ENCODE data around the gene SCN10A.

SCN10A gene

DNA sequence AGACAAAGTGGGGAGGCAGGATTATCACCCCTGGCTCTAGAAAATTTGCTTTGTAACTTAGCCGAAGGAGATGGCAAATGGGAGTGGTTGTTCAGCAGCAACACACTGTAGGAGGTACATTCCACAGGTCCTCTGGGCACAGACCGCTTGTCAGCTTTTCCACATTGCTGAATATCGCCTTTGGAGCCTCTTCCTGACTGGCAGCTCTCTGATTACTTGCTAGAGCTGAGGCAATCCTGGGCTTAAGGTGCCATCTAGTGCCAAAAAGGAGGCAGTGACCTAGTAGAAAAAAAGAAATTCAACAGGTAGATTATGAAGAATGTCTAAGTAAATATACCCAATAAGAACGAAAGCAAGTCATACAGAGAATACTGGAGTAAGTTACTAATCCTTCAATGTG is 153.5 kb downstream of the SCN10A start:
- H3K27ac ChIP-seq, result no peak overlapping the region
- peak; percentile 65 for TF ChIP-seq CTCF (conservative IDR thresholded peaks at IDR 0.05)
- TF ChIP-seq ZFX (IDR thresholded peaks at IDR 0.05), result no peak

DNA sequence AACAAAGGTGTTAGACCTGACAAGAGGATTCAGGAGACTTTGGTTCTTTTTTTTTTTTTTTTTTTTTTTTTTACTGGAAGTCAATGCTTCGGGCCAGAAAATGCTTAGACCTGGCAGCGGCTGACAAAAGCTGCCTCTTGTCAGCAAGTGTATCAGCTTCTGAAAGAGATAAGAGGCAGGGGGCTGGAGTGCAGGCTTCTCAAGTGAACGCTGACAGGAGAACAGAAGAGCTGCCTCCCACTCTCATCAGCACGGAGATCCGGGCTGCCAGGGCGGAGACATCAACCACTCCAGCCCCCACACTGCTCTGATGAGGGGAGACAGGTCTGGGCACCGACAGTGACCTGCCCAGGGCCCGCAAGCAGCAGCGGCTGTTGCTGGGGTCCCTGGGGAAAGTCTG is 157.2 kb downstream of the SCN10A start:
- TF ChIP-seq CTCF (conservative IDR thresholded peaks at IDR 0.05), result no peak
- TF ChIP-seq ZFX (IDR thresholded peaks at IDR 0.05), result no peak
- no peak overlapping the region for H3K27ac ChIP-seq

DNA sequence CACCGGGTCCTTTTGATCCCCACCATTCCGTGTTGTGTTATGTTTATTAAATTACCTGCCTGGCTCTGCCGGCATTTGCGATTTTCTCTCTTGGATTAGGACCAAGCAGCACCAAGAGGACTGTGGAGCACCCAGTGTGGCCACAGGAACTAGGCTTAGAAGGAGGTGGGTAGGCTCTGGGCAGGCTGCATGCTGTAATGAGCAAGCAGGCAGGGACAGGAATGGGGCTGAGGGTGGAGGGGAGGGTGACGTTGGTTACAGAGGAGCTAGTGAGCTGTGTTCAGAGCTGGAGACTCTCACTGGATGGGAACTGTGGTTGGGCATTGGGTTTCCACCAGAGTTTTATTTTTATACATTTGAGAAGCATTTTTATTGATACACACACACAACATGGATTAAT is 158.6 kb downstream of the SCN10A start:
- TF ChIP-seq ZFX (IDR thresholded peaks at IDR 0.05), result no peak
- no peak for TF ChIP-seq CTCF (conservative IDR thresholded peaks at IDR 0.05)
- no peak overlapping the region for H3K27ac ChIP-seq

- TF ChIP-seq CTCF (conservative IDR thresholded peaks at IDR 0.05) (peak; percentile 78), ZFX (IDR thresholded peaks at IDR 0.05) (no peak)
- H3K27ac ChIP-seq, result no peak overlapping the region
Measured at GRCh38 chr3:38655708-38656300, 160.2 kb downstream of the SCN10A start.

DNA sequence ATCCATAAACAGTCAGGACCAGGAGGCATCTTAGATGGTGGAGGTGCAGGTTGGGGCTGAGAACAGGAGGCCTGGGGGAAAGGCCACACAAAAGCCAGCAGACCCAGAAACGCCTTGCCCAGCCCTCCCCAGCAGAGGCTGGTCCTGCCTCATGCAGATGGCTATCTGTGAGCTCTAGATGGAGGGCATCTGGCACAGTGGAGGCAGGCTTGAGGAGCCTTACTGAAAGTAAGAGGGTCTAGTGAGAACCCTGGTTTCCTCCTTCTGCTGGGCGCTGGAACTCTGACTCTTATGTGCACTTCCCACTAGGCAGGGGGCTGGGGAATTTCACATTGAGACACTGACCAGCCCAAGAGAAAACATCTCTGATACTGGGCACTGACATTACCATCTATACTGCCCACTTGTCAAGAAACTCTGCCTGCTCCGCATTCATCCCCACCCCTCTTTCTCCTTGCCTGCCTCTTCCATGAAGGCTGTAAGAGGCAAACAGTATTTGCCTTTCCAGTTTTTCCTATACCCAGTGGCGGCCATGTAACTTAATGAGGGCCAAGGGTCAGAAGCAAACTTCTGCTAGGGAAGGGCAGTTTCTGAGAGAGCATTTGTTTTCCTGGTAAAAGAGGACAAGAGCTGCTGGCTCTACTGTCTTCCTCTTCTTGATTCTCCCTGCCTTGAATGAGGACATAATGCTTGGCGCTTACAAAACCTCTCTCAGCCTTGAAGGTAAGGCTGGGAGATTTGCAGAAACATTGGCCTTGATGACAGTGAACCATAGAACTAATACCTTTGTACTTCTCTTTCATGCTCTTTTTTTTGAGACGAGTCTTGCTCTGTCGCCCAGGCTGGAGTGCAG is 162.1 kb downstream of the SCN10A start:
- TF ChIP-seq CTCF (conservative IDR thresholded peaks at IDR 0.05) (no peak), ZFX (IDR thresholded peaks at IDR 0.05) (no peak)

GRCh38 chr3:38652934-38653333 is 163.1 kb downstream of the SCN10A start:
- TF ChIP-seq ZFX (IDR thresholded peaks at IDR 0.05) (no peak), CTCF (conservative IDR thresholded peaks at IDR 0.05) (no peak)
- H3K27ac ChIP-seq, result no peak overlapping the region

More for the DNA sequence above, 162.1 kb downstream of the SCN10A start:
- no peak overlapping the region for H3K27ac ChIP-seq

DNA sequence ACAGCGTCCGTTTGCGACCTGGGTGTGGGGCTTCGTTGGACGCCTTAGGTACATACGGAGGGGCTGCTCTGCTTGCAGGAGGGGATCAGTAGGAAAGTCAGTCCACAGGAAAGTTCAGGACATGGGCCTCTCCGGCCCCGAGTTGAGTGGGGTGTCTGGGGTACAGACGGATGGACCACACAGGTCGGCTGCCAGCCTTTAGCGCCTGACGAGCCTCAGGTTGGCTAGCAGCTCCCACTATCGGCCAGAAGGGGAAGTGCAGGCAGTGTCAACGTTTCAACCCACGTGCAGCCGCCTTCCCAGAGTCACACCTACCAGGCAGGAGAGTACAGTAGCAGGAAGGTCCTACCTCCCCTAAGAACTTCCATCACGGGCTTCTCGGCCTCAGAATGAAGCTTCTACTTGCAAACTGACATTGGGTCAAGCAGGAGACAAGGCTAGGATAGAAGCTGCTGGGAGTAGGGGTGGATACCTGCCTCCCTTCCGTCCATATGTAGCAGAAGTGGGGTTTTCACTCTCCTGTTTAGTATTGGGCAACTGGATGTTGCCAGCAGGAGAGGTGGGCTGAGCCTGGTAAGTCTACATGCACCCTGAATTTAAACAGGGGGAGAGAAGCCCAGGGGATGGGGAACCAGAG is 164.7 kb downstream of the SCN10A start:
- no peak overlapping the region for H3K27ac ChIP-seq
- TF ChIP-seq ZFX (IDR thresholded peaks at IDR 0.05) (no peak), CTCF (conservative IDR thresholded peaks at IDR 0.05) (peak; percentile 89)

All from C4-2B (cell line).